NCI-H510A (cell line): Measurements from ENCODE around the gene IRX3.

Source experiments
- DNase-seq: peaks from one replicate; lab custom pipeline; 2025; lab: John Stamatoyannopoulos, UW

Gene IRX3

GRCh38 chr16:54290833-54291655, 4.5 kb upstream of the IRX3 start:
- DNase-seq = no peak

GRCh38 chr16:54289945-54290832, 3.6 kb upstream of the IRX3 start:
- DNase-seq = no peak

- DNase-seq = no peak
Measured at GRCh38 chr16:54289242-54289944, 2.8 kb upstream of the IRX3 start.

- DNase-seq = no peak
Measured at GRCh38 chr16:54288835-54289241, 2.3 kb upstream of the IRX3 start.

GRCh38 chr16:54288030-54288834, 1.6 kb upstream of the IRX3 start:
- DNase-seq = no peak

GRCh38 chr16:54287131-54288029, 793 bp upstream of the IRX3 start:
- DNase-seq = no peak

GRCh38 chr16:54286090-54286365, 559 bp downstream of the IRX3 start:
- no peak for DNase-seq

- DNase-seq = peak; percentile 43
Measured at GRCh38 chr16:54285414-54286089, 1.0 kb downstream of the IRX3 start.

- peak; percentile 18 for DNase-seq
Measured at GRCh38 chr16:54284931-54285413, 1.6 kb downstream of the IRX3 start.

GRCh38 chr16:54284319-54284930, 2.2 kb downstream of the IRX3 start:
- peak; percentile 16 for DNase-seq

GRCh38 chr16:54283725-54284318, 2.8 kb downstream of the IRX3 start:
- DNase-seq = no peak

GRCh38 chr16:54282928-54283724, 3.5 kb downstream of the IRX3 start:
- DNase-seq = no peak

GRCh38 chr16:54282202-54282927, 4.2 kb downstream of the IRX3 start:
- no peak for DNase-seq

GRCh38 chr16:54281535-54282201, 4.9 kb downstream of the IRX3 start:
- no peak for DNase-seq

- DNase-seq = no peak
Measured at GRCh38 chr16:54280751-54281150, 5.8 kb downstream of the IRX3 start.

- DNase-seq = no peak
Measured at GRCh38 chr16:54277845-54278703, 8.5 kb downstream of the IRX3 start.
